ENCODE results near the gene GRP. TPM values are rescaled to one million over a fixed set of nuclear protein-coding genes. Genes with fewer than 3 reads are reported as not detected.

GRP gene
- total and polyA plus RNA-seq, 9 donors = 1.1 TPM; not detected in 8

- Histone ChIP-seq H3K9me3 (no peaks in the 10 kb centered on the region), H3K27me3 (no peaks in the 10 kb centered on the region), H3K27ac (no peak overlapping the region), H3K4me1 (ENCODE audit: insufficient read depth) (no peaks in the 10 kb centered on the region), H3K36me3 (no peaks in the 10 kb centered on the region), H3K4me3 (no peak overlapping the region)
- intact Hi-C loops (cut with DNase I) = no loop called here
- TF ChIP-seq POLR2A (IDR thresholded peaks at IDR 0.05) (no peak), EP300 (IDR thresholded peaks at IDR 0.05) (no peak)
- TF ChIP-seq, protein P1, sequence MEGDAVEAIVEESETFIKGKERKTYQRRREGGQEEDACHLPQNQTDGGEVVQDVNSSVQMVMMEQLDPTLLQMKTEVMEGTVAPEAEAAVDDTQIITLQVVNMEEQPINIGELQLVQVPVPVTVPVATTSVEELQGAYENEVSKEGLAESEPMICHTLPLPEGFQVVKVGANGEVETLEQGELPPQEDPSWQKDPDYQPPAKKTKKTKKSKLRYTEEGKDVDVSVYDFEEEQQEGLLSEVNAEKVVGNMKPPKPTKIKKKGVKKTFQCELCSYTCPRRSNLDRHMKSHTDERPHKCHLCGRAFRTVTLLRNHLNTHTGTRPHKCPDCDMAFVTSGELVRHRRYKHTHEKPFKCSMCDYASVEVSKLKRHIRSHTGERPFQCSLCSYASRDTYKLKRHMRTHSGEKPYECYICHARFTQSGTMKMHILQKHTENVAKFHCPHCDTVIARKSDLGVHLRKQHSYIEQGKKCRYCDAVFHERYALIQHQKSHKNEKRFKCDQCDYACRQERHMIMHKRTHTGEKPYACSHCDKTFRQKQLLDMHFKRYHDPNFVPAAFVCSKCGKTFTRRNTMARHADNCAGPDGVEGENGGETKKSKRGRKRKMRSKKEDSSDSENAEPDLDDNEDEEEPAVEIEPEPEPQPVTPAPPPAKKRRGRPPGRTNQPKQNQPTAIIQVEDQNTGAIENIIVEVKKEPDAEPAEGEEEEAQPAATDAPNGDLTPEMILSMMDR (IDR thresholded peaks at IDR 0.05) = no peak
- 58 to 67% (median 66%) methylated on average over 6 of the region's 6 CpGs for WGBS, 3 donors
- DNase-seq = no peak
Observed at GRCh38 chr18:59229701-59230443, 9.9 kb downstream of the GRP start.

DNA sequence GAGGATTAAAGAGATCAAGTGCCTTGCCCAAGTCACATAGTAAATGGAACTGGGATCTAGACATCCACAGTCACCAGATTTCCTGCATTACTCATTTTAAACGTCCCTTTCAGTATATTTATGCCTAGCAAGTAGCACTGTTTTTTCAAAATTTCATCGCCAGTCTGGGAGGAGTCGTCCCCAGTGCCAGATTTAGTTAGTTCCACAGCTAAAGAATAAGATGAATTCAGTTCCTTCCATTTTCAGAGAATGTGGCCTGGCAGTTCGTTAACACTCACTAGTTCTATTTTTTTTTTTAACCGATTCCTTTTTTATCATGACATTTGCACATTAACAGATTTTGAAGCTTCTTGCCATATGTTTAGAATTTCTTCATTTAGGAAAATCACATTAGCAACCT, 11.2 kb downstream of the GRP start:
- H3K36me3 ChIP-seq = no peaks in the 10 kb centered on the region
- 75 to 80% (median 78%) methylated on average over 5 of the region's 5 CpGs for WGBS, 3 donors
- H3K4me1 ChIP-seq (ENCODE audit: insufficient read depth) = no peaks in the 10 kb centered on the region
- no peaks in the 10 kb centered on the region for H3K9me3 ChIP-seq
- no peak for DNase-seq
- intact Hi-C loops (cut with DNase I) = no loop called here
- H3K27ac ChIP-seq = no peak overlapping the region
- no peak overlapping the region for H3K4me3 ChIP-seq
- no peaks in the 10 kb centered on the region for H3K27me3 ChIP-seq
- no peak for TF ChIP-seq POLR2A (IDR thresholded peaks at IDR 0.05)
- no peak for TF ChIP-seq EP300 (IDR thresholded peaks at IDR 0.05)
- TF ChIP-seq, protein P1 (IDR thresholded peaks at IDR 0.05) = no peak

- no peaks in the 10 kb centered on the region for H3K9me3 ChIP-seq
- WGBS, 3 donors = 52 to 59% (median 59%) methylated on average over 2 of the region's 2 CpGs
Observed at GRCh38 chr18:59231877-59232276, 11.9 kb downstream of the GRP start.

DNA sequence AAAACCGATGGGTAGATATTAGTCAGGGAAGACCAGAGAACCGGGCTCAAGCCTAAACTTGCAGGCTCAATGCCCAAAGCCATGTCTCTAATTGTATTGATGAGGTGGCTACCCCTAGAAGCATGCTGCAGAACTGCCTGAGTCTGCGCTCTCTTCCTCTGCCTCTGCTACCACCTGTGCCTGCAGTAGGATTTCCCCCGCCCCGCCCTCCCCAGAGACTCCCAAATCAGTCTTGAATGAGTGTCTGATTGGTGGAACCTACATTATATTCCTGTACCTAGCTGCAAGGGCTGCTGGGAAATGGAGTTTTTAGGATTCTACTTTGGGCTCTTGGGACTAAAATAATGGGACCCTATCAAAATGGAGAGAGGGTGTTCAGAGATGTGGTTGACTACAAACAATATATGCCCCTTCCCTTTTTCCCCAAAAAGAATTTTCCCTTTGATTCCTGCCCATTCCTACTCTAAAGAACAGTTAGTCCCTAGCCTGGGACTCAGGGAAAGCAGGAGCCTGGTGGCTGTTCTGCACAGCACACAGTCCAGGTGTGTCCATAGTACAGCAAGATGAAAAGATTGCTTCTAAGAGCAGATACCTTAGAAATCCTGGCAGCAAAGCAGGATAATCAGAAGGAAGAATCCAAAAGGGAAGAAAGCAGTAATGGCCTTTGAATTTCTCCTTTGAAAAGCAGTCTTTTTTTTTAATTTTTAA, 12.5 kb downstream of the GRP start:
- TF ChIP-seq, protein P1 (IDR thresholded peaks at IDR 0.05) = no peak
- TF ChIP-seq EP300 (IDR thresholded peaks at IDR 0.05) = no peak
- no peak for TF ChIP-seq POLR2A (IDR thresholded peaks at IDR 0.05)
- Histone ChIP-seq H3K9me3 (no peaks in the 10 kb centered on the region), H3K27ac (no peak overlapping the region), H3K27me3 (no peaks in the 10 kb centered on the region), H3K4me3 (no peak overlapping the region), H3K4me1 (ENCODE audit: insufficient read depth) (no peaks in the 10 kb centered on the region), H3K36me3 (no peaks in the 10 kb centered on the region)
- no peak for DNase-seq
- intact Hi-C loops (cut with DNase I) = no loop called here
- 68 to 80% (median 72%) methylated on average over 5 of the region's 5 CpGs for WGBS, 3 donors

More at GRCh38 chr18:59231877-59232276, 11.9 kb downstream of the GRP start:
- H3K4me1 ChIP-seq (ENCODE audit: insufficient read depth) = no peaks in the 10 kb centered on the region
- DNase-seq = no peak
- no peak overlapping the region for H3K4me3 ChIP-seq
- H3K27me3 ChIP-seq = no peaks in the 10 kb centered on the region
- intact Hi-C loops (cut with DNase I) = no loop called here
- no peak overlapping the region for H3K27ac ChIP-seq
- TF ChIP-seq POLR2A (IDR thresholded peaks at IDR 0.05) = no peak
- TF ChIP-seq, protein P1 (IDR thresholded peaks at IDR 0.05) = no peak
- no peak for TF ChIP-seq EP300 (IDR thresholded peaks at IDR 0.05)
- H3K36me3 ChIP-seq = no peaks in the 10 kb centered on the region
